ENCODE results near the gene IGF2.

IGF2 gene

GRCh38 chr11:2154889-2155288, 15.7 kb upstream of the IGF2 start:
- Histone ChIP-seq H3K4me1 (peaks cover 0 to 6% (median 3%) of the 10 kb centered on the region in 4 donors), H3K27ac (no peak overlapping the region), H3K27me3 (peaks cover 0 to 73% of the 10 kb centered on the region in 2 donors), H3K4me3 (no peak overlapping the region), H3K9me3 (no peaks in the 10 kb centered on the region), H3K36me3 (no peaks in the 10 kb centered on the region)
- intact Hi-C loops (cut with DNase I; ENCODE audit: low total_unique reads) = loop anchor here (5.0 to 10.0 kb wide), 3 partner anchors 270 to 500 kb away; partner anchors contain the start of gene TNNI2
- no peak for TF ChIP-seq CTCF (IDR thresholded peaks at IDR 0.05)
- no peak for DNase-seq

- Histone ChIP-seq H3K9me3 (no peaks in the 10 kb centered on the region), H3K27ac (no peak overlapping the region), H3K36me3 (no peaks in the 10 kb centered on the region), H3K4me1 (peaks cover 0 to 6% (median 3%) of the 10 kb centered on the region in 4 donors), H3K27me3 (peaks cover 0 to 73% of the 10 kb centered on the region in 2 donors), H3K4me3 (no peak overlapping the region)
- DNase-seq = no peak
- intact Hi-C loops (cut with DNase I; ENCODE audit: low total_unique reads) = loop anchor here (5.0 to 10.0 kb wide), 3 partner anchors 269 to 499 kb away; partner anchors contain the start of gene TNNI2
- TF ChIP-seq CTCF (IDR thresholded peaks at IDR 0.05) = no peak
Measured at GRCh38 chr11:2154195-2154585, 15.0 kb upstream of the IGF2 start.

GRCh38 chr11:2153581-2154194, 14.5 kb upstream of the IGF2 start:
- no peak for DNase-seq
- Histone ChIP-seq H3K27me3 (peaks cover 0 to 73% of the 10 kb centered on the region in 2 donors), H3K9me3 (no peaks in the 10 kb centered on the region), H3K4me3 (no peak overlapping the region), H3K4me1 (peaks cover 0 to 6% (median 3%) of the 10 kb centered on the region in 4 donors), H3K27ac (no peak overlapping the region), H3K36me3 (no peaks in the 10 kb centered on the region)
- intact Hi-C loops (cut with DNase I; ENCODE audit: low total_unique reads) = loop anchor here (5.0 to 10.0 kb wide), 3 partner anchors 269 to 499 kb away; partner anchors contain the start of gene TNNI2
- TF ChIP-seq CTCF (IDR thresholded peaks at IDR 0.05) = no peak

GRCh38 chr11:2151500-2152257, 12.5 kb upstream of the IGF2 start:
- H3K27ac ChIP-seq = no peak overlapping the region

More at GRCh38 chr11:2151500-2152257, 12.5 kb upstream of the IGF2 start:
- intact Hi-C loops (cut with DNase I; ENCODE audit: low total_unique reads) = loop anchor here (5.0 to 10.0 kb wide), 3 partner anchors 267 to 497 kb away; partner anchors contain the start of gene TNNI2
- peaks cover 0 to 73% of the 10 kb centered on the region in 2 donors for H3K27me3 ChIP-seq
- H3K36me3 ChIP-seq = no peaks in the 10 kb centered on the region
- no peak overlapping the region for H3K4me3 ChIP-seq
- peak; percentile 70 to 86 for DNase-seq
- peaks cover 0 to 6% (median 3%) of the 10 kb centered on the region in 4 donors for H3K4me1 ChIP-seq
- TF ChIP-seq CTCF (IDR thresholded peaks at IDR 0.05) = peak; percentile 78 to 89
- H3K9me3 ChIP-seq = no peaks in the 10 kb centered on the region
